CD4-positive, alpha-beta T cell treated with Interleukin-6 for 4 hours (primary cell): ENCODE results near the gene GDAP1L1.
"Not testable (repeated sequence)": the region's sequence is repeated elsewhere in the genome, so short reads cannot be mapped to it uniquely, and the experiment has no call there.

Experiments
- DNase-seq: peaks from one replicate; pipeline ENCODE4 v3.0.0-alpha.2; 2020; ENCODE audit warnings: mixed read lengths

The GDAP1L1 gene

DNA sequence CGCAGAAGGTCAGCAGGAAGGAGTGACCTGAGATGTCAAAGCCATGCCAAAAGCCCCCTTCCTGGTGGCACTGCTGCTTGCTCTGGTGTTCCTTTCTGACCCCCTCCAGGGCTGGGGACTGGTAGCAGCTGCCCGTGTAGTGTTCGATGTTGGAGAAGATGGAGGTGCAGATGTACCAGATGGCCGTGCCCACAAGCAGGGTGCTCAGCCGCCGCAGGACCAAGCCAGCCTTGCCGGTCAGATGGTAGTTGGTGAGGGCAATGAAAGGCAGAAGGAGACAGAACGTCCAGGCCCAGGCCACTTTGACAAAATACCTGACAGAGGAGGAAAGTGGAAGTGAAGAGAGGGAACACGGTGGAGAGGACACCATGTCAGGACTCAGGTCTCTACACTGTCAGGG, 59.8 kb downstream of the GDAP1L1 start:
- no peak for DNase-seq

DNA sequence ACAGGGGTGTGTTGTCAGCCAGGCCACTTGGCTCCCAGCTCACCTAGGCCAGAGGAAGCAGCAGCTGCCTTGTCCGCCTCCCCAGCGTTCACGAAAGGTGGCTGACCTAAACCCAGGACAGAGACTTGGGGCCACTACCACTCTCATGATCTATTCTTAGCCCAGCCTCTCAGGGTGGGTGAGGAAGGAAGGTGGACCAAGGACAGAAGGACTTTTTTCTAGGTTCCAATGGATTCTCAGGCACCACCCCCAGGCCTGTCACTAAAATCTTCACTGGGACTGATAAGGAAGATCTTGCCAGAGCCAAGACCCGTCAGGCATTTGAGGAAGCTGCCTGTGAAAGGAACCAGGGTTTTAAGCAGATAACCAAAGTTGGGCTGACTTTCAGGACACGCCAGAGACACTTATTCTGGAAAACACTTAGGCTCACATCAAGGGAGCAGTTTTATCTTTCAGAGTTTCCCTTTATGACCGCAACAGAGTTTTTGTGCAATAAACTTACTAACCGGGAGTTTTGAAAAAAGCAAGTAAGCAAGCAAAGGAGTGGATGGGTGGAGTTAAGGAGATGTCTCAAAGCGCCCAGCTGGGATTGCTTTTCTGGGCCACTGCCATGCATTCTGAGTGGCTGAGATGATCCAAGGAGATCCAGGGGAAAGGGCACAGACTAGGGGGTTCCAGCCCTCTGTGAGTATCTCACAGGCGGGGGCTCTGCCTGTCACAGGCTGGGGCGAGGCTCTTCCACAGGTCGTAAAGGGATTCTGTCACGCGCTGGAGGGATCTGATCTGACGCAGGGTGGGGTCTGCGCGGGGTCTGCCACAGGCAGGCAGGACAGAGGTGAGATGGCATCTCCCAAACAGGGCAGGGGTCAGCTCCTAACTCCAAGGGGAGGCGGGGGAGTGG, 62.9 kb downstream of the GDAP1L1 start:
- no peak for DNase-seq

DNA sequence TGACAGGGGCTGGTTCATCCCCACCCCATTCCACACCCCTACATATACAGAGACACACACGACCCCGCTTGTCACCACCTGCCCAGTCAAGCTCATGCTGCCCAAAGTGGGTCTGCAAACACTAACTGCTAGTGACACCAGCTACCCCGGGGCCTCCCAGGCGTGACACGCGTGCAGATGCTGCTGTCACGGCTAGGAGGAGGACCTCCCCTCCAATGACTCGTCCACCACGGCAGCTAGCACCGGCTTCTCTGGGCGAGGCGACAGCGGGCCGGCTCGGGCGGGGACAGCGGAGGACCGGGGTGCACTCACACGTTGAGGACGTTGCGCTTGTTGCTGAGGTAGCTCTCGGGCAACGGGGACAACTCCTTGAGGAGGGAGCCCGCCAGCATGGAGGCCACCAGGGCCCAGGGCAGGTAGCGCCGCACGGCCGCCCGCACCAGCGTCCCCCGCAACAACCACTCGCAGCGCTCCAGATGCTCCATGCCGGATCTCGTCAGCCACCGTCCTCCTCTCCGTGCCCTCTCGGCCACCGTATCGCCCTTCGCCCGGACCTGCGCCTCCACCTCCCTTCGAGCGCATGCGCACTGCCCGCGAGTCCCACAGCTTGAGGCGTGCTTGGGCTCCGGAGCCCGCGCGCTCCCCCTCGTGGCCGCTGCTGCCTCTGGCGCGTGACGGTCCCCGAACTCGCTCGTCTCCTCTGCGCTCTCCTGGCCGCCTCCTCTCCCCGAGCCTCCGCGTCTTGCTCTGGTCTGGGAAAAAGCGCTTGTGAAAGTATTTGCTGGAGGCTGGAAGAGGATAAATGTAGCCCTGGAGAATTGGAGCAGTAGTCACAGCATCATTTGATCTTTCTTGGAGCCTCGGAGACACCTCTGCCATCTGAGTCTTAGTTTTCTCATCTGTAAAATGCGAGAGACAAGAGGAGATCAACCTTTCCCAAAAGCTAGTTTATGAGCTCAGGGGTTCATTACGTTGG, 63.8 kb downstream of the GDAP1L1 start, which contains the start of gene FITM2:
TSS of gene FITM2 (minus strand) at position 539 of the 976 bp plus-strand sequence. CDS start at position 485, 54 bp downstream.
- DNase-seq: peak; percentile 99

DNA sequence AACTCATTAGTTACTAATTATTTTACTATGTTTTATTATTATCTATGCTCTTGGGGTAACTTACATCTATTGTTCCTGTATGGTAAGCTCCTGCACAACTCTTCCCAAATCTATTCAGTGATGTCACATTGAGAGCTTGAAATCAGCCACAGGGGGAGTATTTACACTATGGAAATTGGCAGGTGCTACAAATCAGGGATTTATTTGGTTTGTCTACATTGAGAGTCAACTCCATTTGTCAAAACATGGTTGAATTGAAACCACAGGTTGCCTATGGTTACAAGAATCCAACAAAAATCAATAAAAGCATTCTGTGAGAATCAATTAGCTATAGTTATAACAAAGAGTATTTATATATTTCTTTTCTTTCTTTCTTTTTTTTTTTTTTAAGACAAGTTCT, 67.8 kb downstream of the GDAP1L1 start:
- no peak for DNase-seq

DNA sequence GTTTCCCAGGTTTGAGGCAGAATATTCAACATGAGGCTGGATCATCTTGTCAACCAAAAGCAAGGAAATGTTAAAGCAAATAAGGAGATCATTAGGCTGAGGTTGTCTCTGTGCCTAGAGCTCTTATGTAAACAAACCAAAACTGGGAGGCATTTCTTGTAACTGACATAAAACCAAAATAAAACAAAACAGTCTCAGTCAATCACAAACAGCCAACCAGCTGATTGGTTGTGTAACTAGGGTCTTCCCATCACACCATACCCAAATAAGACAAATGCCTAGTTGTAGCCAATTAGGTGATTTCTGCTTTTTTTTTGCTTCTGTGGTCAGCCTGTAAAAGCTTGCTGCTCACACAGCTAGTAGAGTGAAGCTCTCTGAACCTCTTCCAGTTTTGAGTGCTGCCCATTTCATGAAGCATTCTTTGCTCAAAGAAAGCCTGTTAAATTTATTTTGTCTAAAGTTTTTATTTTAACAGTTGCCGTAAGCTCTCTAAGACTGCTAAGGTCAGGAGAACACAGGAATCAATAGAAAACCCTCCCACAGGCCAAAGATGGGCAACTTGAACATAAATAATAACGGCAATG, 72.8 kb downstream of the GDAP1L1 start:
- DNase-seq: no peak

DNA sequence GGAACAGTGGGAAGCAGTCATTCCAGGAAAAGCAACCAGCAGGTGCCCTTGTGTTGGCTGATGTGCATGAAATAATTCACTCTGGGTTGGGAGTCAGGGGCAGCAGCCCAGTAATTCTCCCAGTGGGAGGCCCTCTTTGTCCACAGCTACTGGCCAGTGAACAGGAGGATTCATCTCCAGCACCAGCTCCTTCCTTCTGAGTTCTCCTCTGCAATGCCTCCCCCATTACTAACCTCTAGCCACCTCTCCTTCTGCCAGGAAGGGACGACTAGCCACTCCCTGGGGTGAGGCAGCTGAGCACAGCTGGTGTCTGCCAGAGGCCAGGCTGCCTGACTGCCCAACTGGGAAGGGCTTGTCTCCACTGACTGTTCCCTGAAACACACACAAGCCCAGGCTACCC, 77.2 kb downstream of the GDAP1L1 start:
- DNase-seq: no peak

DNA sequence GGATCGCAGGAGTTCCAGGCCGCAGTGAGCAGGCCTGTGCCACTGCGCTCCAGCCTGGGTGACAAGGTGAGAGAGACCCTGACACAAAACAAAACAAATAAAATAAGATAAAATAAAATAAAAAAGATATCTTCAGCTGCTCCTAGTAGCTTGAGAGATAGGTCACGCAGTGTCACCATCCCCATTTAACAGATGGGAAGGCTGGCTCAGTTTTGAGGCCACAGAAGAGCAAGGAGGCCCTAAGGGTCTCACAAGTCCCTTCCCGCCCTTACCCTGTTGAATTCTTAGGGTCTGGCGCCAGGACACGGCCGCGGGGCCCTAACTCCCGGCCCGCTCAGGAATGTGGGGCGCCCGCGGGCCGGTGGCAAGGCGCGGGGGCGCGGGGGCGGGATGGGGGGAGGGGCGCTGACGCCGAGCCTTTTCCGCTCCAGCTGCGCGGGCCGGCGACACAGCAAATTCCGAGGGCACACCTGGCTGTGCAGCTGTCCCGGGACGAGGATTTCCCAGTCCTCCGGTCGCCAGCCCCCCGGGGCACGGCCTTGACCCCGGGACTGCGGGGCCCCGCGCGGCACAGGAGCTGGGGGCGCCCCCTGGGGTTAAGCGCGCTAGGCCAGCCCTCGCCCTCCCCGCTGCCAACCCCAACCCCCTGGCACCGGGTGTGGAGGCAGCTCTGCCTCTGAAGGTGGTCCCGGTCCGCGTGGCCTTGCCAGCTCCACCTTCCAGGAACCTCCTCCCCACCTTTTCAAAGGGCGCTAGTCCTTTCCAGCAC, 79.5 kb downstream of the GDAP1L1 start:
- DNase-seq: peak; percentile 43

DNA sequence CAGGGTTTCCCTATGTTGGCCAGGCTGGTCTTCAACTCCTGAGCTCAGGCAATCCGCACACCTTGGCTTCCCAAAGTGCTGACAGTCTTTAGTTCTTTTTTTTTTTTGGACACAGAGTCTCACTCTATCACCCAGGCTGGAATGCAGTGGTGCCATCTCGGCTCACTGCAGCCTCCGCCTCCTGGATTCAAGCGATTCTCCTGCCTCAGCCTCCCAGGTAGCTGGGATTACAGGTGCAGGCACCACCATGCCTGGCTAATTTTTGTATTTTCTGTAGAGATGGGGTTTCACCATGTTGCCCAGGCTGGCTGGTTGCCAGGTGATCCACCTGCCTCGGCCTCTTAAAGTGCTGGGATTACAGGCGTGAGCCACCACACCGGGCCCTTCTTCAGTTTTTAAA, 80.6 kb downstream of the GDAP1L1 start:
- not testable (repeated sequence) for DNase-seq

DNA sequence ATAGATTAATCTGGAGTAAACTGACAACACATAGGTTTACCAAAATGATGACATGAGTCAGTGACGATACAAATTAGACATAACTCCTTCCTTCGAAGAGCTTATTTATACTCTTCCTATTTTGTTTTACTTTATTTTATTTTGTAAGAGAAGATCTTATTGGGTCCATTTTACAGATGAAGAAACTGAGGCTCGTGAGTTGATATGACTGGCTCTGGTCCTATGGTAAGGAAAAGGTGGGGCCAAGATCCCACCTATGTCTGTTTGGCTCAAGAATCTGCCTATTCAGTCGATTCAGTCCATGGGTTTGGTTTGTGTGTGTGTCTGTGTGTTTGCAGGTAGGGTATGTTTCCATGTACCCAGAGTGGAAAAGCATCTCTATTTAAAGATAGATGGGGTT, 81.3 kb downstream of the GDAP1L1 start:
- no peak for DNase-seq
